Measurements from ENCODE around the gene PFN3.

PFN3 gene

DNA sequence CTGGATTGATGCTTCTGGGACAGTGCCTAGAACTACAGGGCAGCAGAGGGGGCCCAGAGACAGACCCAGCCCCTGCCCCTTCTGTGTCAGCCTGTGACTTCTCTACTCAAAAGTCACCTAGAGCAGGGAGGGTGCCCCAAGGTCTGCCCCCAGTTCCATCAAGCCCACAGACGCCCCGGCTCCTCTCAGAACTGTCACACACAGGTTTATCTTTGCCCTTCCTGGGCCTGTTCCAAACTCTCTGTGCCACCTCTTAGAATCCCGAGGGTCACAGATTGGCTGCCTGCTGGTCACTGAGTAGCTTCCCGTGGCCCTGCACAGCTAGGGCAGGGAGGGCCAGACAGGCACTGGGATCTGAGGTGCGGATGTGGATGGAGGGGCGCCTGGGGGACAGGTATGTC lies 41.0 kb downstream of the PFN3 start:
- DNase-seq = no peak

DNA sequence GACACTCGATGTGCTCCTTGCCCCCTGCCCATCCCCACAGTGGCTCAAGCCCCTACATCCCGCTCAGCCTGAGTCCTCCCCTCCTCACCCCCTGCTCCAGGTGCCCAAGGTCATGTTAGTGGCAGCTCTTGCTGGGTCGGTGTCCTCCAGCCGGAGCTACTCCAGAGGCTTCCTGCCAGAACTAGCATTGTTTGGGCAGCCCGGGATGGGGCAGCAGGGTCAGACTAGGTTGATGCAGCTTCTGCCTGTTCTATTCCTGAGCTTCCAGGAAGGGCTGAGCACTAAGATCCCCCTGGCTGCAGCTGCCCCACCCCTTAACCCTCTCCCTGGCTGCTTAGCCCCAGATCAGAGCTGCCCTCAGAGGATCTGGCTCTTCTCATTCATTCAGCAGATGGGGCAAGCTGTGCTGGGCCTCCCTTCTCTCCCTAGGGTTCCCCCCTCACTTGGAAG lies 42.1 kb downstream of the PFN3 start:
- no peak for DNase-seq

DNA sequence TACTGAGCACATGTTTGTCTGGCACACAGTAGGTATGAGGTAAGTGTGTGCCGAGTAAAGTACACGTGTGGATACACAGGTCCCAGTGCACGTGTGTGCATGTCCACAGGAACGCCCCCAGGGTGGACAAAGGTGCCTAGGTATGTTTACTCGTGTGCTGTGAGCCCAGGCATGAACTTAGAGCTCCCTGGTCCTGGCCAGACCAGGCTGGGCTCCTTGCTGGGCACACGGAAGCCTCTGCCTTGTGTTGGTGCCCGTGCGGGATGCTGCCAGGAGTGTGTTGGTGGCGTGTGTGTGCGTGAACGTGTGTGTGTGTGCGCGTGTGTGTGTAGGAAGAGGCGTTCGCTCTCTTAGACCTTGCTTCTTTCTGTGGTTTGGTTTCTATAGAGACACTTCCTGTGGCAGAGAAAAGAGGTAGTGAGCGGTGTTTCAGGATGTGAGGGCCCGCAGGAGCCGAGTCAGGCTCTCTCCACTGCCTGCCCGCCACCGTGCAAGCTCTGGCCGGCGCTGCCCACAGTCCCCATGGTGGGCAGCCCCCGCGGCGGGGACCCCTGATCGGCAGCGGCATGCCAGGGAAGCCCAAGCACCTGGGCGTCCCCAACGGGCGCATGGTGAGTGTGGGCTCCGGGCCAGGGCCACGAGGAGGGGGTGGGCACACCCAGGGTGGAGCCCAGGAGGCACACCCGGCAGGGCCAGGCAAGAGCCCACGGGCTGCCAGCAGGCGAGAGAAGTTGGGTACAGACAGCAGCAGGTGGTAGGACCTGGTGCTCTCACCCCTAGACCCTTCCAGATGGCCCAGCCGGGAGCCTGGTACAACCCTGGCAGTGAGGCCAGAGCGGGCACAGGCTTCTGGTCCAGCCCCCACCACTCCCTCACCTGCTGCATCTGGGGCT lies 42.8 kb downstream of the PFN3 start, which contains the start of gene RGS14:
TSS of gene RGS14 (plus strand) at position 466 of the 893 bp plus-strand sequence. CDS start at position 567, 101 bp downstream.
- DNase-seq = peak; percentile 55 to 88 (median 74)

DNA sequence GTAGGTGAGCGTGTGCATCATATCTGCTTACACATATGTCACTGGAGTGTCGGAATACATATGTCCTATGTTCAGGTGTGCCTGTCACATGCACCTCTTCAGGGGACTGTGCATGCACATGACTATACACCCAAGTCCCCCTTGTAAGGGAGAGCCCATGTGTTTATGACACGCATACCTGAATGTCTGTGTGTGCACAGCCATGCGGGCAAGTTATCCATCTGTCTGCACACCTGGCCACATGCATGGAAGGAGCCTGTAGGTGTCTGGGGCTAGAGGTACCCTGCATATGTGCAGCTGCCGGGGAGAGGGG lies 43.4 kb downstream of the PFN3 start:
- peak in 2 of 6 experiments; percentile 47 to 56 for DNase-seq

DNA sequence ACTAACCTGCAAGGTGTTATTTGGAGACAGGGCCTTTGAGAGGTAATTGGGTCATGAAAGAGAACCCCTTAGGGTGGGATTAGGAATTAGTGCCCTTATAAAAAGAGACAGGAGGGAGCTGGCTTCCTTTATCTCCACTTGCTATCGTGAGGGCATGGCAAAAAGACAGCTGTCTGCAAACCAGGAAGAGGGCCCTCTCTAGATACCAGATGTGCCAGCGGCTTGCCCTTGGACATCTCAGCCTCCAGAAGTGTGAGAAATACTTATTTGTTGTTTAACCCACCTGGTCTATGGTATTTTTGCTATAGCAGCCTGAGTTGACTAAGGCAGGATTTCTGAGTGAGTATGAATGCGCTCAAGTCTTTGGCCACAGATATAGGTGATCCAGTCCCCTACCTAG lies 43.7 kb downstream of the PFN3 start:
- no peak for DNase-seq

DNA sequence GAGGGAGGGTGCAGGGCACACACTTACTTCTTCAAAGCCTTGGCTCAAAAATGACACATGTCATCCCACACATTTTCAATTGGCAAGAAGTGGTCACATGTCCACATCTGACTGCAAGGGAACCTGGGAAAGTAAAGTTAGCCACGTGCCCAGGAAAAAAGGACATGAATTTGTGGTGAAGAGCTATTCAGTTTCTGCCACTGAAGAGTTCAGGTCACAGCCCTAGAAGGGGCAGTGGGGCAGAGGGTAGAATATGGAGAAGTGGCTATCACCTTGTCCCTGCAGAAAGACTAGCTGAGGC lies 44.6 kb downstream of the PFN3 start:
- no peak for DNase-seq

DNA sequence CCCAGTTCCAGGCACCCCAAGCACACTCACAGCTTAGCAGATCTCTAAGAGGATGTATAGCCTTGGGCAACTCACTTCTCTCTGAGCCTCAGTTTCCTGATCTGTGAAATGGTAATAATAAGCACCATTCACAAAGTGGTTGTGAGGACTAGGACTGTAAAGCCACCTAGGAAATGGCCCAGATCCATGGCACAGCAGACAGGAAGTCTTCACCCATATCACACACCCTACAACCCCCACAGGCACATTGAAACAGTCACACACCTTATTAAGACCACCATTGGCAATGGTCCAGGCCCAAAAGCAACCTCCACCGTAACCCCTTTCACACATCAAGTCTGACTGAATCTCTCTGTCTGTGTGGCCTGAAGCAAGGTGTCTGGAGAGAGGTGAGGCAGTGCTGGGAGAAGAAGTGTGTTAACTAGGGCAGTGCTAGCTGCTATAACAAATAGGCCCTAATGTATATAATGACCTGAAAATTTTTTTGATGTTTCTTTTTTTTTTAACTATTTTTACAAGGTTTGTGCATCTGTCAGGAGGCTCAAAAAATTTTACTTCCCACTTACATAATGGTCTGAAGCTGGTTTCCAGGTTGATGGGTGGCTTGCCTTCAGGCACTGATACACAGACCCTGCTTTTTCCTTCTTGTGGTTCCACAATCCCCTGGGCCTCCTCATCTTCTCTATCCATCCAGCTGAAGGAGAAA lies 45.1 kb downstream of the PFN3 start:
- no peak for DNase-seq

DNA sequence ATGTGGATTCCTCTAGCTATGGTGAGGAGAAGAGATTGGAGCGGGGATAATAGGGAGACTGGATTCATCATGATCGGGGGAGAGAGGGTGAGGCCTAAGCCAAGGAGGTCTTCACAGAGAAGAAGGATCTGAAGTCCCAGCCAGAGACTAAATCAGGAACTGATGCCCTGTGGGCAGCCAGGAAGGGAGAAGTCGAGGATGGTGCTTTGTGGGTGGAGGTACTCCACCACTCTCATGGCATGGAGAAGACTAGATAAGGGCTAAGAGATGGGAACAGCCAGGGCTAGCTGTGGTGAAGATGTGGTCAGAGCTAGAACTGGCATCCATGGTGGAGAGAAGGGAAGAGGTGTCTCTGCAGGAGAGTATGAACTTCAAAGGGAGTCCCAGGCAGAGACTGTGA lies 45.8 kb downstream of the PFN3 start:
- no peak for DNase-seq

DNA sequence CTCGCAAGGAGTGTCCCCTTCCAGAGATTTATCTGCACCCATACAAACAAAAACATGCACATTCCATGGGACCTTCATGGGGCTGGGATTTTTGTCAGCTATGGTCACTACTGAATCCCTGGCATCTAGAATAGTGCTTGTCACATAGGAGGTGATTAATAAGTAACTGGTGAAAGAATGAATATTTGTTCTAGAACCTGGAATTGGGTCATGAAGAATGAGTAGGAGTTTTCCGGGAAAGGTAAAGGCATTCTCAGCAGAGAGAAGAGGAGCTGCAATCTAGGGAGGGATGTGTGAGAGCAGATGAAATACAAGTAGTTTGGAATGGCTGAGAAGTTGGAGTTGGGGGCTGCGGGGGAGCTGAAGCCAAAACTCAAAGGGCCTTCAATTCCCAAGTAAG lies 46.2 kb downstream of the PFN3 start:
- no peak for DNase-seq

DNA sequence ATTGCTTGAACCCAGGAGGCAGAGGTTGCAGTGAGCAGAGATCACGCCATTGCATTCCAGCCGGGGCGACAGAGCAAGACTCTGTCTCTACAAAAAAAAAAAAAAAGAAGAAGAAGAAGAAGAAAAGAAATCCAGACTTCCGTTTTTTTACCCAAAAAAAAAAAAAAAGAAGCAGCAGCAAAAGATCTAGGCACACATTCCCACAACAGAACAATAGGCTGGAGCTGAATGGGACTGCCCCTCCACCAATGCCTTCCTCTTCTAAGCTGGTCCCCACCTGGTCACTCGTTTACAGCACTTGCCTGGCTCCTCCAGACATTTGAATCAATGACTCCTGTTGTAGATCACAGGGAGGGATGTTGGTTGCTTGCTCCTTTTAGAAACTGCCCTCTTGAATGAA lies 47.4 kb downstream of the PFN3 start:
- DNase-seq = no peak

DNA sequence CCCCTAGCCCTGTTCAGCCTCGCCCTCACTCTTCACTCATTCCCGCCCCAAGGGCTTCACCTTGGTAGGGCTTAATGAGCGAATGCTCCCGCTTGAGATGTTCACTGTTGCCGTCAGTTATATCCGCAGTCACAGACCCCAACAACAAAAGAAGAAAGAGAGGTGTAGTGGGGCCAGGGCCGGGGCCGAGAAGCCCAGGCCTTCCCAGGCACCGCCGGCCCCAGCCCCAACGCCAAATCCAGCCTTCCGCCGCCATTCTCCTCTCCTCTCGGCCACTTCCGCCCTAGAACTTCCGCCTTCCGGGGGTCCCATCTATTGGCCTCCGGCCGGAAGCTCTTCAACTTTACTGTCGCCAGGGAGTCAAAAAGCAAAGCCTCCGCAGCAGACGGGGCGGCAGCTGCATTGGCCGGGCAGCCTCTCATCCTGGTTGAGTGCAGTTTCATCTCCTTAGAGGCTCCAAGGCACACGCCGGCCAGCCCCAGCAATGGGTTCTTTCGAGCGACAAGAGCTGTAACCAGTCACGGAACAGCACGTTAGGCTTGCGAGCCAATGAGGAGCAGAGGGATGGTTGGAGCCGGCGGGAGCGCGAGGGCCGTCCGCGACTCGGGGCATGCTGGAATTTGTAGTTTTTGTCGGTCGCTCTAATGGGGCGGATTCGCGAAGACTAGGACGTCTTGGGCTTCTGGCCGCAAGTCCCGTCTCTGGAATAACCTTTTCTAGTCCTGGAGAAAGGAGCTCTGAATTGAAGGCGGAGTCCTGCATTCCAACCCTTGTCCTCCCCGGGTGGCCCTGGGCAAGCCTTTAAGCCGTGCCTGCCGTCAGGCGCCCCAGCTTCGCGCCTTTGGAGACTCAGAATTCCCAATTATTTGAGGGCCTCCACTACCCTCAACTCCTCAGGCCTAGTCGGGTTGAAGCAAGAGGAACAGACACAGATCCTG lies 48.8 kb downstream of the PFN3 start, which contains the start of gene LMAN2:
TSS of gene LMAN2 (minus strand) at position 277 of the 938 bp plus-strand sequence. CDS start at position 256, 21 bp downstream.
- DNase-seq = peak; percentile 85 to 99 (median 90)

DNA sequence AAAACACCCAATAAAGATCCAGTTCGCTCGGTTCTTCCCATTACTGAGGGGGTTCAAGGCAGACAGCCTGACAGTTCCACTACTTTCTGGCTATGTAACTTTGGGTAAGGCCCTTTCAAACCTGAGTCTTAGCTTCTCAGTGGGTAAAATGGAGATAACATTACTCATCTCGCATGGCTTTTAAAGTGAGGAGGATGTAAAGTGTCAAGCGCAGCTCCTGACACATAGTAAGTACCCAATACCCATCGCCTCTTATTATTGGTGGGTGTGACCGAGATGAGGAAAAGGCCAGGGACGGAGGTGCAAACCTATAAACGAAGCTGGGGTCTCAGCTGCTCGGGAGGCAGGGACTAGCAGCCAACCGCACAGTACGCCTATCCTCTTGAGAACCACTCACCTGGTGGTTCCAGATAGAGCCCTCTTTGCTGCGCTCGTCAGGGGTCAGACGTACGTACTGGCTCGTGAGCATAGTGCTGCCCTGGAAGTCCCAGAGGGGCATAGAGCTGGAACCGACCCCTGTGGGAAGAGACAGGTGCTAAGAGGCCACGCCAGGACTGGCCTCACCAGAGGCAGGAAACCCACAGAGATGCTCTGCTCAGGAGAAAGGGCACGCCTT lies 49.6 kb downstream of the PFN3 start:
- DNase-seq = no peak
